HL-60 (cell line): ENCODE data around the gene ANAPC2.

ENCODE experiments used
- DNase-seq, 2 experiments: peaks; one replicate each; pipeline ENCODE4 v3.0.0-alpha.2; 2010 to 2020; ENCODE audit warnings: low read depth in 1 of 2, low spot score in 1 of 2
- H3K27ac ChIP-seq: fragments of 250-450 bp; sonication (Bioruptor Pico); replicated peaks from 2 replicates; pipeline ENCODE4 v1.5.1; 2020; ENCODE audit warnings: mild to moderate bottlenecking, moderate library complexity
- H3K27me3 ChIP-seq: fragments of 250-450 bp; sonication (Bioruptor Pico); 2 replicates; pipeline ENCODE4 v1.5.1; 2021; ENCODE audit warnings: mild to moderate bottlenecking, moderate library complexity; ENCODE audit not compliant: insufficient read depth, poor library complexity, severe bottlenecking
- H3K4me3 ChIP-seq: replicated peaks from 2 replicates; pipeline ENCODE4 v1.5.1; 2011; ENCODE audit warnings: mild to moderate bottlenecking, control low read depth, low read length; ENCODE audit not compliant: insufficient read depth
- CTCF ChIP-seq: IDR thresholded peaks from one replicate; pipeline ENCODE4 v1.5.1; 2011; ENCODE audit warnings: low read length, control low read depth, inconsistent platforms; ENCODE audit not compliant: insufficient read depth
- GABPA ChIP-seq: IDR thresholded peaks from 2 replicates; pipeline ENCODE4 v1.6.1; 2012; ENCODE audit warnings: low read depth
- POLR2AphosphoS5 ChIP-seq: IDR thresholded peaks from 2 replicates; pipeline ENCODE4 v1.6.1; 2012; ENCODE audit warnings: low read depth
- REST ChIP-seq: IDR thresholded peaks from 2 replicates; pipeline ENCODE4 v1.6.1; 2012; ENCODE audit warnings: low read depth; ENCODE audit not compliant: insufficient replicate concordance
- SPI1 ChIP-seq: IDR thresholded peaks from 2 replicates; pipeline ENCODE4 v1.6.1; 2012; ENCODE audit warnings: low read depth, mild to moderate bottlenecking, borderline replicate concordance

Gene ANAPC2

GRCh38 chr9:137204731-137205125 is 16.4 kb upstream of the ANAPC2 start:
- peak overlapping the region; percentile 80 for H3K27ac ChIP-seq
- DNase-seq: no peak

GRCh38 chr9:137202966-137203365 is 14.6 kb upstream of the ANAPC2 start:
- TF ChIP-seq GABPA (no peak), POLR2AphosphoS5 (no peak), REST (no peak), SPI1 (no peak), CTCF (no peak)
- no peak overlapping the region for H3K27ac ChIP-seq
- DNase-seq: no peak
- no peak overlapping the region for H3K4me3 ChIP-seq
- H3K27me3 ChIP-seq: no peaks in the 10 kb centered on the region

More at GRCh38 chr9:137204731-137205125, 16.4 kb upstream of the ANAPC2 start:
- Histone ChIP-seq H3K4me3 (peak overlapping the region; percentile 96), H3K27me3 (no peaks in the 10 kb centered on the region)
- TF ChIP-seq CTCF (no peak), POLR2AphosphoS5 (no peak), SPI1 (no peak), GABPA (no peak), REST (no peak)

DNA sequence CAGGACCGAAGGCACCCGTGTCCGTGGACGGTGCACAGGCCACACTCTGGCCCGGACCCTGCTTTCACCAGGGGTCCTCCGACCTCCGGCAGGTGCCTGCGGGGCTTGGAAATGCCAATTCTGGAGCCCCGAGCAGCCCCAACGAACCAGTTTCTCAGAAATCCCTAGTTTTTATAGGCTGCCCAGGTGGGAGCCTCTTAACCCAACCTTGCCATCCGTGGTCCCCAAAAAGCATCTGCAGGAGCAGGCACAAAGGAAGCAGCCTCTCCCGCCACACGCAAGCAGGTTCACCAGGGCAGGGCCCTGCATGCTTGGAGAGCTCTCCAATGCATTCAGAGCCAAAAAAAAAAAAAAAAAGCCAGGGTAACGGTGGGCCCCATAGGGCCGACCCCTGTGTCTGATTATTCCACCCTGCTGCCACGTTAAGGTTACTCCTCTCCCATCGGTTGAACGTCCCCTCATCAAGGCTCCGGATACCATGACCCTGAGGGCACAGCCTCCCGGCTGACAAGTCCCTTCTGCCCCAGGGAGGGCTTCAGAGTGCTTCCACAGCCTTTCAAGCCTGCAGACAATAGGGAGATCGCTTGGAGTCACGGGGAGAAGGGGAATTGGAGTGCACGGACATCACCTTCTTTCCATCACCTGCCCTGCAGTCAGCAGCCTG is 13.0 kb upstream of the ANAPC2 start:
- TF ChIP-seq CTCF (no peak), SPI1 (no peak), POLR2AphosphoS5 (no peak), GABPA (no peak), REST (no peak)
- peak overlapping the region; percentile 74 for H3K27ac ChIP-seq
- H3K4me3 ChIP-seq: peak overlapping the region; percentile 62
- peak in 1 of 2 experiments; percentile 22 for DNase-seq
- H3K27me3 ChIP-seq: no peaks in the 10 kb centered on the region
